HG03378 (cell line): ENCODE results near the gene CATSPERZ.
A peak's percentile ranks its signal among the peaks of the same experiment; 100 is the strongest.
"Not testable (repeated sequence)": the region's sequence is repeated elsewhere in the genome, so short reads cannot be mapped to it uniquely, and the experiment has no call there.

ENCODE experiments used
- ATAC-seq: cut with Tn5 transposase; IDR thresholded peaks from one replicate; pipeline ENCODE4 v1.9.1; 2021; ENCODE audit warnings: mild to moderate bottlenecking, moderate library complexity; ENCODE audit not compliant: unreplicated experiment

CATSPERZ gene

DNA sequence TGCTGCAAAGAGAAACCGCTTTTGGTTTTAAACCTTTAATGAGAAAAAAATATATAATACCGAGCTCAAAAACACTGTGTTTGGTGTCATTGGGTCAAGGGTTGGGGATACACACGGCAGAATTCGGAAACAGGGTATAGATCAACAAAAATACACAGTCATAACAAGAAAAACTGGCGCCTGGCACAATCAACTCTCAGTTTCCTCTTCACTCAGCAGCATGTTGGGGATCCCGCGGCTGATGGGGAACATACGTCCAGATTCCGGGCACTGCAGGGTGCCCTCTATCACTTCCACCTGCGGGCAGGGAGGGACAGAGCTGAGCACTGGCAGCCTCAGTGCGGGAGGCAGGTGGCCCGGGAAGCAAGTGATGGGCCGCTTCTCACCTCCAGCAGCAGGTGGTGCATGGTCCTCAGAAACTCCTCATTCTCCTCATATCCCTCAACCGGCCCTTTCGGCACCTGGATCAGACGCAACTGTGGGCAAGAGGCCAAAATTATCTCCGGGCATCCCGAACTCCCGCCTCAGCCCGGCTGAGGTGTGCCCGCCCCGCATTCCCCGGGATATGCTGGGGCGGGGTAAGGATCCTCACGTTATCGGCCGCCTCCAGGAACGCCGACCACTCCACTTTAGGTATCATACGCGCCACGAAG, 16.6 kb downstream of the CATSPERZ start:
- ATAC-seq = peak; percentile 2

DNA sequence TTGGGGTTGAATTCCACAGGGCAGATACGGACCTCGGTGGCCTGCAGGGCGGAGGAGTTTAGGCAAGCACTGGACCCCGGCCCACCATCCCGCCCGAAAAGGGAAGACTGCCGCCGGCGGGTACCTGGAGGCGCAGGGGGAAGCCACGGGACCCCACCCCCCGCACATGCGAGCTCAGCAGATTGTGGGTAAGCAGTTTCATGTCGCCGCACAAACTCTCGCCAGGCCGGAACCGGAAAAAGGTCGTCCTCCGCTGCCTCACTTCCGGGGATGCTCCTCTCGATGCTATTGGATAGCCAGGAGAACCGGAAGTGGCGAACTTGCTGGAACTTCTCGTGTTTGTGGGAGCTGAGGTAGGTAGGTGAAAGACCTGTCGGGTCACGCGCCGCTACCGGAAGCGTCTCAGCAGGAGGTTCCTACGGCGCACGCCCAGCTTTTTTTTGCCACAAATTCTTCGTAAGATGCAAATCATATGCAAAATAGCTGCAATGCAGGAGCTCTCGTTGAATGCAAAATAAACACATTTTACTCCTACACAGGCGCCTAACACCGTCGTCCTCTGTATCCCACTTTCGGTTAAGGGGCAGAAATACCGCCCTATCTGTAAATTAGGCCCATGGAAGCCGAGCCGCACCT, 17.3 kb downstream of the CATSPERZ start, which contains the start of gene TRMT112:
Gene TRMT112 (minus strand): TSS at position 235 of the 636 bp plus-strand sequence. CDS start 33 bp downstream, at position 202.
- ATAC-seq = peak; percentile 69

- peak; percentile 54 for ATAC-seq
Measured at GRCh38 chr11:64317961-64318765, 18.0 kb downstream of the CATSPERZ start, which contains the start of gene PRDX5. PRDX5 (plus strand) TSS chr11:64318121; CDS start chr11:64318216, 95 bp downstream.

DNA sequence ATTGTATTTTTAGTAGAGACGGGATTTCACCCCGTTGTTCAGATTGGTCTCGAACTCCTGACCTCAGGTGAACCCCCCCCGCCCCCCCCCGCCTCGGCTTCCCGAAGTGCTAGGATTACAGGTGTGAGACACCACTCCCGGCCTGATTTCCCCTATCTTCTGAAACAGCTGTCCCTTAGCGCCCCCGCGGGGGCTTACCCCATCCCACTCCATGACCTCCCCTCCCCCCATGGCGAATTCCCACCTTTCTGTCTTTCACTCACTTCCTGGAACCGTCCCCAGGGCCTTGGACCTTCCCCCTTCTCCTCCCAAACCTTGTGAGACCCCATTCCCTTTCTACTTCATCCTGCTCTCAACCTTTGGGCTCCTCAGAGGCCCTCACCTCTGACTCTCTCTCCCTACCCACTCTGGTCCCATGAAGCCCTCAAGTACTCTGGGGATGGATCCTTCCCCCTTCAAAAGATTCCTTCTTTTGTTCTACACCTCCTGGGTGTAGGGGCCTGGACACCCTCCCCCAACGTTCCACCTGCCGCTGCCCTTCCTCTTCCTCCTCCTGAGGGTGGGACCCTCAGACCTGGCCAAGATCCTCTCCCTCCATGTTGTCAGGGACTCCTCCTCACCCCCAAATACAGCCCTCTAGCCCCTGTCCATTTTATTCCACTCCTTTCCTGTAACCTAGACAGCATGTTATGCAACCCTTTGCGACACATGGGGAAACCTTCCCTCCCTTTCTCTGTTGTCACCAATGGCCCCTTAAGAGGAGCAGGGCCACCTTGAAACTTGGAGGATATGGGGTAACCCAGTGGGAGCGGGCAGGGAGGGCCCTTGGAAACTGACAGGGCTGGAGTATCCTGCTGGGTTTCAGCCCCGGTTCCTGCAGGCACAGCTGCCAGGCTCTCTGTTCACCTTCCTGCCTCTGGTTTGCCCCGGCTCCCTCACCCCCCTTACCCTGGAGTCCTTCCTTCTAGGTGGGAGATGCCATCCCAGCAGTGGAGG, 18.9 kb downstream of the CATSPERZ start:
- ATAC-seq = no peak

DNA sequence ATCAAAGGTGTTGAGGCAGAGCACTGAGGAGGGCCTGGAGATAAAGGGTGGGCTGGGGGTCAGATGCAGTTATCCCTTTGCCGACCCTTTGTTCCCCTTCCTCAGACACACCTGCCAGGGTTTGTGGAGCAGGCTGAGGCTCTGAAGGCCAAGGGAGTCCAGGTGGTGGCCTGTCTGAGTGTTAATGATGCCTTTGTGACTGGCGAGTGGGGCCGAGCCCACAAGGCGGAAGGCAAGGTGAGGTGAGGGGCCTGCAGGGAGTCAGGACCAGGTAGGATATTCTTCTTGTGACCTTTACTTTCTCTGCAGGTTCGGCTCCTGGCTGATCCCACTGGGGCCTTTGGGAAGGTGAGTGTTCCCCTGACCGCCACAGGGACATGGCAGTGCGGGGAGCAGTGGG, 20.4 kb downstream of the CATSPERZ start:
- no peak for ATAC-seq

DNA sequence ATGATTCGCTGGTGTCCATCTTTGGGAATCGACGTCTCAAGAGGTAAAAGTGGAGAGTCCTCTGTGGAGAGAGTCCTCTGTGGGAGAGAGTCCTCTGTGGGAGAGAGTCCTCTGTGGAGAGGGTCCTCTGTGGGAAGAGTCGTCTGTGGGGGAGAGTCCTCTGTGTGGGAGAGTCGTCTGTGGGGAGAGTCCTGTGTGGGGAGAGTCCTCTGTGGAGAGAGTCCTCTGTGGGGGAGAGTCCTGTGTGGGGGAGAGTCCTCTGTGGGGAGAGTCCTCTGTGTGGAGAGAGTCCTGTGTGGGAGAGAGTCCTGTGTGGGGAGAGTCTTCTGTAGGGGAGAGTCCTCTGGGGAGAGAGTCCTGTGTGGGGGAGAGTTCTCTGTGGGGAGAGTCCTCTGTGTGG, 20.9 kb downstream of the CATSPERZ start:
- no peak for ATAC-seq

DNA sequence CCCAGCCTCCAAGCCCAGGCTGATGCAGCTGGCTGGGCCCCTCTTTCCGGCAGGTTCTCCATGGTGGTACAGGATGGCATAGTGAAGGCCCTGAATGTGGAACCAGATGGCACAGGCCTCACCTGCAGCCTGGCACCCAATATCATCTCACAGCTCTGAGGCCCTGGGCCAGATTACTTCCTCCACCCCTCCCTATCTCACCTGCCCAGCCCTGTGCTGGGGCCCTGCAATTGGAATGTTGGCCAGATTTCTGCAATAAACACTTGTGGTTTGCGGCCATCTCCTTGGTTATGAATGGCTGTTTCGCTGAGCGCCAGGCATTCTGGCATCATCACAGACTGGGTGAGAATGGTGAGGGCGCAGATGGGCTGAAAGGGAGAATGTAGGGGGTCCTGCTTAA, 21.4 kb downstream of the CATSPERZ start:
- no peak for ATAC-seq

DNA sequence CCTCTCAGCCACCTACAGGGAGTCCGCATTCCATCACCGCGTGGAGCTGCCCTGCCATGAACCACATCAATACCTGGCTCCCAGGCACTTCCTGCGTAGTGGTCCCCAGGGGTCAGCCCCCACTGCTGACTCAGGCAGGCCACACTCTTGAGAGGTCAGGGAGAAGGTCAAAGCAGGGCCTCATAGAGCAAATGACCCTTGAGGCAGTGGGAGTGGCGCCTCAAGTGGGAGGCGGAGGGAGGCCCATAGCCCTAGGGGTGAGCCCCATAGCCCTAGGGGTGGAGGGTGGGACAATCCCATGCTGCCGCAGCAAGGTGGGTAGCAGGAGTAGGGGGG, 22.7 kb downstream of the CATSPERZ start:
- ATAC-seq = no peak

DNA sequence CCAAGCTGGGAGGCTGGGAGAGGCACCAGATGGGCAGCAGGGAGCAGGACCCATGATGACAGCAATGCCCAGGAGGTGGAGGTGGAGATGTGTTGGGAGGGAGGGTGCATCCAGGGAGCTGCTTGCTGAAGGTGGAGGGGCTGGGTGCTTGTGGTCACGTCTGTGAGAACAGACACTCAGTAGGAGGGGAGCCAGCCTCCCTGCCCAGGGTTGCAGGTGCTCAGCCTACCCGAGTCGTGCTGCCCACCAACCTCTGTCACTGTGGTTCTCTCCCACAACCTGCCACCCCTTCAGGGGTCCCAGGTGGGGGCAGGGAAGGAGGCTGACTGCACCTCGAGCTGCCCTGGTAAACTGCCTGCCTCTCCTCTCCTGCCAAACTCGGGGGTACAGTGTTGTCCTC, 23.2 kb downstream of the CATSPERZ start:
- no peak for ATAC-seq

GRCh38 chr11:64323984-64324383, 23.8 kb downstream of the CATSPERZ start:
- not testable (repeated sequence) for ATAC-seq

DNA sequence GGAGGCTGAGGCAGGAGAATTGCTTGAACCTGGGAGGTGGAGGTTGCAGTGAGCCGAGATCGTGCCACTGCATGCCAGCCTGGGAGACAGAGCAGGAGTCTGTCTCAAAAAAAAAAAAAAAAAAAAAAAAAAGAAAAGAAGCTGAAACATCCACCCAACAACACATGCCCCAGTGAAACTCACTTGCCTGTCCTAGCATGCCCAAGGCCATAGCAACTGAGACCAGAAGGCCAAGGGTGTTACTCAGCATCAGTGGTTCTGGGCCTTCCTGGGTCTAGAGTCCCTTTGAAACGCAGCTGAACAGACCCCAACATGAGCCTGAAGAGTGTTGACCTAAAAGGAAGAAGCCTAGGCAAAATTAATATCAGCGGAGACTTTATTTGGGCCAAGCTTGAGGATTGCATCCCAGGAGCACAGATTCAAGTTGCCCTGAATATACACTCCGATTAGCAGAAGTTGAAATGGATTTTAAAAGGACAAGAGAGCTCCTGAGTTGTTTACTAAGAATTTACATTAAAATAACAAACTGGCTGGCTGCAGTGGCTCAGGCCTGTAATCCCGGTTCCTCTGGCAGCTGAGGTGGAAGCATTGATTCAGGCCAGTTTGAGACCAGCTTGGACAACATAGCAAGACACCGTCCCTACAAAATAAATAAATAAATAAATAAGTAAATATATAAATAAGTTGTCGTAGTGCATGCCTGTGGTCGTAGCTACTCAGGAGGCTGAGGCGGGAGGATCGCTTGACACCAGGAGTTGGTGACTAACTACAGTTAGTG, 24.7 kb downstream of the CATSPERZ start:
- ATAC-seq = no peak

DNA sequence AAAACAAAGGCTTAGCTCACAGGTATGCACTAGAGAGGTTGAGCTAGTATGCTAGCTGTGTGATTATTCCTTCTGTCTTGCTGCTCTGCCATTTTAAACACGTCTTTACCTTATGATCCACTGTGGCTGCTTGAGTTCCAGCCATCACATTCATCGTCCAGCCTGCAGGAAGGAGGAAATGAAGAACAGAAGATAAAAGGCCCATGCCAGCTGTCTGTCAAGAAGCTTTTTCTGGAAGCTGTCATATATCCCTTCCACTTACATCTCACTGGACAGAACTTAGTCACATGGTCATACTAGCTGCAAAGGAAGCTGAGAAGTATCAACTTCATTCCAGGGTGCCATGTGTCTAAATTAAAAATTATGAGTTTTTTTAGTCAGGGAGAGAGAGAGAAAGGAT, 27.2 kb downstream of the CATSPERZ start:
- ATAC-seq = no peak

GRCh38 chr11:64327993-64328392, 27.8 kb downstream of the CATSPERZ start:
- ATAC-seq = no peak

- ATAC-seq = no peak
Measured at GRCh38 chr11:64330888-64331287, 30.7 kb downstream of the CATSPERZ start.

GRCh38 chr11:64331569-64332371, 31.6 kb downstream of the CATSPERZ start:
- no peak for ATAC-seq

GRCh38 chr11:64333556-64333955, 33.4 kb downstream of the CATSPERZ start:
- no peak for ATAC-seq

DNA sequence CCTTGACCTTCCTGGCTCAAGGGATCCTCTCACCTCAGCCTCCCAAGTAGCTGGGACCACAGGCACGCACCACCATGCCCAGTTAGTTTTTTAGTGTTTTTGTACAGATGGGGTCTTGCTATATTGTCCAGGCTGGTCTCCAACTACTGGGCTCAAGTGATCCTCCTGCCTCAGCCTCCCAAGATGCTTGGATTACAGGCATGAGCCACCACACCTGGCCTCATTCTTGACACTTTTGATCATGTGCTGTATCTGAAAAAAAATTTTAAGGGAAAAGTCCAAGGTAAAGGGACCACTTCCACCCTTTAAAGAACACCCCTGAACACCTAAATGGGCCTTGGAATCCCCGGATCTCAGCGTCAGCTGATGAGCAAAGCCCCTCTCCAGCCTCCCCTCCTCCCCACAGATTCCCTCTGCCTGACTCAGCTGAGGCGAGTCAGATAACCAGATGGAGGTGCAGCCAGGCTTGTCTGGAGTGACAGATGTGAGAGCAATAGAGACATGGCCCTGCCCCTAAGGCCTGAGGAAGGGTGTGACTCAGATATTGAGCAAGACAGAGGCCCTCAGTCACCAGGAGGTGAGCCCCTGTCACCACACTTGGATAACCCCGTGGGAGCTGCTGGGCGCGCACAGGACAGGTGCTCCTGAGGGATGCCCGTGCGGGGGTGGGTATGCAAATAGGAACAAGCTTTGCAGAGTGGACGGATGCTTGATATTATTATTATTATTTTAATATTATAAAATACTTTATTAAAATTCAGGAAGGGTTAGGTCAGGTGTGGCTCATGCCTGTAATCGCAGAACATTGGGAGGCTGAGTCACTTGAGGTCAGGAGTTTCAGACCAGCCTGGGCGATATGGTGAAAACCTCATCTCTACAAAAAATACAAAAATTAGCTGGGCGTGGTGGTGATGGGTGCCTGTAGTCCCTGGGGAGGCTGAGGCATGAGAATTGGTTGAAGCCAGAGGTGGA, 34.9 kb downstream of the CATSPERZ start:
- ATAC-seq = peak; percentile 82
